ENCODE data around the gene TUBA8.
"Not testable (repeated sequence)": the region's sequence is repeated elsewhere in the genome, so short reads cannot be mapped to it uniquely, and the experiment has no call there.

The TUBA8 gene

GRCh38 chr22:18130699-18131429 is 20.3 kb downstream of the TUBA8 start:
- DNase-seq = no peak

- DNase-seq = no peak
Observed at GRCh38 chr22:18133452-18133851, 22.8 kb downstream of the TUBA8 start.

DNA sequence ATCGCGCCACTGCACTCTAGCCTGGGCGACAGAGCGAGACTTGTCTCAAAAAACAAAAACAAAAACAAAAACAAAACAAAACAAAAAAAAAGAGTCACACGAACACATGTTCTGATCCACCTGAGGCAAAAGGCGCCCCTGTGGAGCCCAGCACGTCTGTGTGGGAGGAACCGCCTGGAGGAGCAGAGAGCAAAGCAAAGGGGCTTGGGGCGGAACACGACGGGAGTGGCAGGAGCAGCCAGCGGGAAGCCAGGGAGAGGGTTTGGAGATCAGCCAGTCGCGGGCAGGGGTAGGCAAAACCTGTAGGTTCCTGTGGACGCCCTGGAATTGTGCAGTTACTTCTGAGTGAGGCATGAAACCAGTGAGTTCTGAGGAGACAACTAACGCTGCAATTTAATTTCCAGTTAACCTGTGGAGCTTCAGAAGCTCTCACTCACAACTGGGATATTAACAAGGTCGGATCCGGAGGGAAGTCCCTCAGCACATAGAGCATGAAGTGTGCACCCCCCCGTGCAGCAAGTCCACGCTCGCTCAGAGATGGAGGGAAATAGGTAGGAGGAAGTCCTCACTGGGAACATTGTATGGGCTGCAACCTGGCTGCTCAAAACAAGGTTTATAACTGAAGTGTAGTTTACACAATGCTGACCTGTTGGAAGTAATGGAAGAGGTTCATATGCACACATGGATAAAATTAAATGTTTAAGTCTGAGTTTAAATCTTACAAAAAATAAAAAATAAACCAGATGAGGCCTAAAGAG is 26.1 kb downstream of the TUBA8 start:
- DNase-seq = peak; percentile 24

DNA sequence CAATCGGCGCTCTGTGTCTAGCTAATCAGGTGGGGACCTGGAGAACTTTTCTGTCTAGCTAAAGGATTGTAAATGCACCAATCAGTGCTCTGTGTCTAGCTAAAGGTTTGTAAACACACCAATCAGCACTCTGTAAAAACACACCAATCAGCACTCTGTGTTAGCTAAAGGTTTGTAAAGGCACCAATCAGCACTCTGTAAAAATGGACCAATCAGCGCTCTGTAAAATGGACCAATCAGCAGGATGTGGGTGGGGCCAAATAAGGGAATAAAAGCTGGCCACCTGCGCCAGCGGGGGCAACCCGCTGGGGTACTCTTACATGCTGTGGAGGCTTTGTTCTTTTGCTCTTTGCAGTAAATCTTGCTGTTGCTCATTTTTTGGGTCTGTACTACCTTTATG is 30.4 kb downstream of the TUBA8 start:
- DNase-seq = not testable (repeated sequence)

GRCh38 chr22:18144105-18144504 is 33.5 kb downstream of the TUBA8 start:
- DNase-seq = no peak

GRCh38 chr22:18145676-18146388 is 35.2 kb downstream of the TUBA8 start:
- no peak for DNase-seq

DNA sequence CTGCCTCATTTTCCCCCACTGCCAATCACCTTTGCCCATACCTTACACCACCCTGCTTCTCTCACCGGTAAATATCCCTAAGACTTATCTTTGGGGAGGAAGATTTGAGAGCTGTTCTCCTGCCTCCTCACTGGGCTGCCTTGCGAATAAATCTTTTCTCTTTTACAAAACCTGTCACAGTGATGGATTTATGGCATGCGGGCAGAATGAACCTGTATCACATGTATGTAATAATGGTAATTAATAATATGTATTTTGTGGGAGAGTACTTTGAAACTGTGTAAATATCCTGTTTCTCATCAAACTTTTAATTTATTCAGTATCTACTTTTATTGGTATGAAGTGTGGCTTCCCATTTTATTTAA is 35.8 kb downstream of the TUBA8 start:
- no peak for DNase-seq

- no peak for DNase-seq
Observed at GRCh38 chr22:18147791-18148190, 37.2 kb downstream of the TUBA8 start.

DNA sequence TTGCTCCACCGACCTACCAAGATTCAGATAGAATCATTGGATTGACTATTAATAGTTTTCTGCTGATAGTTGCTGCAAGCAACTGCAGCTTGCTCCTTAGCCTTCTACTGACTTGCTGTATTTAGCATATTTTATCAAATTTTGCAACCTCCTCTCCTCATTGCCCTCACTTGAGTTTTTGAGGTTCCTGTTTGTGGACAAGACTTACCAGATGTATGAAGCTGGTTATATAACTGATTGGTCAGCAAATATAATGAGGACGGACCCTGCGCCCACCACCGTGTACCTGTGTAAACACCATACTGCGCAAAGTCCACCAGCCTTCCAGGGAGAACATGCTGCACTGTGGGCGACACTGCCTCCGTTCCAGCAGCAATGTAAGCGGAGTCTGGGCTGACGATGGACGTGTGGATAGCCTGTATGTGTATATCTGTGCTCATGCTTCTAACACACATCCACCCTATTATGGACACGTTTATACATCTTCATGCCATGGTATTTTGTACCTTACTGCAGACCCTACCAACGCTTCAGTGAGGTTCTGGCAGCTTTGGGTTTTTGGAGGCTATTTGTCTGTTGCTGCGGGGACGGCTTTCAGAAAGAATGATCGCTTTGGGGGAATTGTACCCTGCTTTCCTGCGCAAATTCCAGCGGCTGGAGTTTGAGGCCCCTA is 37.8 kb downstream of the TUBA8 start:
- DNase-seq = no peak

DNA sequence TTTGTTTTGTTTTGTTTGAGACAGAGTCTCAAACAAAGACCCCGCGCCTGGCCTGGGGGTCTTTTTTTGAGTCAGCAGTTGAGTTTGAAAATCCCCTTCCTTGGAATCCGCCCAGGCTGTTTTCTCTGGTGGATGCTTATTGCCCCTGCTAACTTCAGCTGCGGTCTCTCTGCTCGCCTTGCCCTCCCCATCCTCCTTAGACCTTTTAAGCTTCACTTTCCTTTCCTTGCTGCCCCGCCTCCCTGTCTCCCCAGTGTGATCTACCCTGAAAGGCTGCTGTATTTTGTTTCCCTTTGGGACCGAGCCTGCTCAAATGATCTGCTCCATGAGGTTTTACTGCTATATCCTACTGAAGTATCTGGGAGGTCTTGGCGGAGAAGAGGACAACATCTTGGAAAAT is 41.9 kb downstream of the TUBA8 start:
- DNase-seq = no peak

- DNase-seq = no peak
Observed at GRCh38 chr22:18154821-18155390, 44.3 kb downstream of the TUBA8 start.

DNA sequence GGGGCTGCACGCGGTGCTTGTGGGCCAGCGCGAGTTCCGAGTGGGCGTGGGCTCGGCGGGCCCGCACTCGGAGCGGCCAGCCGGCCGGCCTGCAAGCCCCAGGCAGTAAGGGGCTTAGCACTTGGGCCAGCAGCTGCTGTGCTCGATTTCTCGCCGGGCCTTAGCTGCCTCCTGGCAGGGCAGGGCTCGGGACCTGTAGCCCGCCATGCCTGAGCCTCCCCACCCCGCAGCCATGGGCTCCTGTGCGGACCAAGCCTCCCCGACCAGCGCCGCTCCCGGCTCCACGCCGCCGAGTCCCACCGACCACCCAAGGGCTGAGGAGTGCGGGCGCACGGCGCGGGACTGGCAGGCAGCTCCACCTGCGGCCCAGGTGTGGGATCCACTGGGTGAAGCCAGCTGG is 44.9 kb downstream of the TUBA8 start:
- not testable (repeated sequence) for DNase-seq

DNA sequence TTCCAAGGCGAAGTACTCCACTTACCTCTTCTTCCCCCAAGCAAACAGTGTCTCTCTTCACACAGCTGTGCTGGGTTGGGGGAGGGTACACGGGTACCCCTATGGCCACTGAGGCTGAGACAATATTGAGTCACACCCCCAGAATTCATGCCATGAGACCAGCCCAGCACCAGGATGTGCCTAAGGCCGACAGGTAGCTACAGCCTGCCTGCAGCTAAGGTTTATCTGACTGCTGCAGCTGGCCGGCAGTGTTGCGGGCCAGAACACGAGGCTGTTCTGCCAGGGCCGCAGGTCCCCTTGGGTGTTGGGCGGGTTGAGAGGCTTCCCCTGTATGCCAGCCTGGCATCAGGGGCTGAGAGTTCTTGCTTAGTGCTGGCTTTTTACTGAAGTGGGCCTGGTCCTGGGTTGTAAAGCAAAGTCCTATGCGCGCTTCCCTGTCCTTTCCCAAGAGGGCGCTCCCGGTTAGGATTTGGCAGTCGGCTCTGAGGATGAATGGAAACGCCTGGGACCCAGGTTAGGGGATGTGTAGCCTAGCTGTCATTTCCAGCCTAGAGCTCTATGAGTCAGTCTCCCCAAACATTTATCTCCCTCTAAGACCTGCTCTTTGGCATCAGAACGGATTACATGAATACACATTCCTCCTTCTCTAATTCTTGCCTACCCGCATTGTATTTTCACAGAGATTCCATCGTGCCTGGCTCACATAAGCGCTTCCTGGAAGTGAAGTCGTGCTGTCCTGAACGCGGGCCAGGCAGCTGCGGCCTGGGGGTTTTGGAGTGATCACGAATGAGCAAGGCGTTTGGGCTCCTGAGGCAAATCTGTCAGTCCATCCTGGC is 46.5 kb downstream of the TUBA8 start:
- DNase-seq = peak; percentile 30

DNA sequence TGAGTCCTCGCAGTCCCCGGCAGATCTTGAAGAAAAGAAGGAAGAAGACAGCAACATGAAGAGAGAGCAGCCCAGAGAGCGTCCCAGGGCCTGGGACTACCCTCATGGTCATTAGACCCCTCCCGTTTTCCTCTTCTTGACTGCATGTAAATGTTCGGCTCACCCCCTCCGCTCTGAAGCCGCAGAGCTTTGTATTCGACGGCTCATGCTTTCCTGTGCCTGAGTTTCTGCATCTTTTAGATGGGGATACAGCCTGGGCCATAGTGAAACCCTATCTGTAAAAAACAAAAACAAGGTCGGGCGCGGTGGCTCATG is 47.1 kb downstream of the TUBA8 start:
- DNase-seq = no peak

GRCh38 chr22:18160641-18161040 is 50.0 kb downstream of the TUBA8 start:
- DNase-seq = not testable (repeated sequence)

DNA sequence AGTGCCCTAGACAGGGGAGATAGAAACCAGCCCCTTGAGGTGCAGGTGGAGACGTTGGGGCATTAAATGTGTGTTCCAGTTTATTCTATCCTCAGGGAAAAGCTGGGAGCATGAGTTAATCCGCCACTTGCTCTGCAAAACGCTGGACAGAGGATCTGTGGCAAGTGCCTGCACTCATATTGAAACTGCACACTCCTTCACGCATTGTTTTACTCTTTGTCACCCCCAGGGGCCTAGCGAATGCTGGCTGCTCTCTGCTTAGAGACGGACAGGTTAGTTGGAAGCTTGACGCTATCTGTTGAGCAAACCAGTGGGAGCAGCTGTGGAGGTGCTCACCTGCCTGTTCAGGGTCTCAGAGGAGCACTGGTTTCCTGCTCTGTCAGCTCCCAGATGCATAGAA is 53.2 kb downstream of the TUBA8 start:
- not testable (repeated sequence) for DNase-seq

DNA sequence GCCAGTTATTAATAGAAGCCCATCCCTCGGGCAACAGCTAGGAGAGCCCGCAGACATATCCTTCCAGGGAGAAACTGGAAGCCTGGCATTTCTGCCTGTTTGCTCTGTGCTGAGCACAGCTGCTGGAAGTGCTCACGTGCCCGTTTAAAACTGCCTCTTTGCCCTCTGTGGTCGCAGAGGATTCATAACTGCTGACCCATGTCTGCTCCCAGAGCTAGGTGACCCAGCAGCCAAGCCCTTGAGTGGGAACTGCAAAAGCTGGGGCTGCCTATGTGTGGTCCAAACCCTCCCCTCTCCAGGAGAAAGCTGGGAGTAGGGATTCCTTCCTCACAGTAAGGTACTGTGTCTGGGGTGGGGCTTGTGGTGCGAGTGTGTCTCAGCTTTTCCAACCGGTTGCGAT is 54.0 kb downstream of the TUBA8 start:
- DNase-seq = peak; percentile 44

GRCh38 chr22:18165356-18165755 is 54.7 kb downstream of the TUBA8 start:
- not testable (repeated sequence) for DNase-seq

- not testable (repeated sequence) for DNase-seq
Observed at GRCh38 chr22:18170284-18170683, 59.7 kb downstream of the TUBA8 start.

DNA sequence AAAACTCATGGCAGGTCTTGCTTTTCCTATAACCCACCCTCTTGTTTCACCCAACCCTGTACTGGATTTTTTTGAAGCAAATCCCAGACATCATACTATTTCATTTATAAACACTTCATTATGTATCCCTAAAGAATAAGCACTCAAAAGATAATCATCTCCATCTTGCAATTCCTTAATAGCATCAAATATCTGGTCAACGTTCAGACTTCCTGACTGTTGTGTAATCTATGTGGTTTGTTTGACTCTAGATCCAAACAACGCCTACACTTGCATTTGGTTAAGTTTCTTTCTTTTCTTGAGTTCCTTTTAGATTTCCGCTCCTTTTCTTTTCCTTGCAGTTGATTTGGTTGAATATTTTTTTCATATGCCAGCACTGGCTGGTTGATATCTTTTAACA is 61.6 kb downstream of the TUBA8 start:
- not testable (repeated sequence) for DNase-seq

DNA sequence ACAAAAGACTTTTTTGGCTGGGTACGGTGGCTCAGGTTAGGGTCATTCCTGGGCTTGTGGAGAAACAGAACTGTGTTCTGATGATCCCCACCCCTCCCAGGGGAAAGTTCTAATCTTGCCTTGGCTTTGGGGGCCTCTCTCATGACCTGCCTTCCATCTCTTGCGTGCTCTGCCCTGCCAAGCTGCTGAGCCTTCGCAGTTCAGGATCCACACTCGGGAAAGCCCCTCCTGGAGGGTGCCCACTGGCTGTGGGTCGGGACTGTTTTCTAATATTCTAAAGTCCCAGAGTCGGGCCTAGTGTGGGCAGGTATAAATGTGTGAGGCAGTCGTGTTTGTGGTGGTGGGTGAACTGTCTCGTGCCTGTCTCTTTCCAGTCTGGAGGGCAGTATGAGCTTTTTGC is 62.2 kb downstream of the TUBA8 start:
- DNase-seq = not testable (repeated sequence)

GRCh38 chr22:18173441-18173840 is 62.8 kb downstream of the TUBA8 start:
- not testable (repeated sequence) for DNase-seq

All from NCI-H2029 treated with DMSO at 0.1 percent for 48 hours (cell line).